ENCODE data around the gene MBOAT2.

DNA sequence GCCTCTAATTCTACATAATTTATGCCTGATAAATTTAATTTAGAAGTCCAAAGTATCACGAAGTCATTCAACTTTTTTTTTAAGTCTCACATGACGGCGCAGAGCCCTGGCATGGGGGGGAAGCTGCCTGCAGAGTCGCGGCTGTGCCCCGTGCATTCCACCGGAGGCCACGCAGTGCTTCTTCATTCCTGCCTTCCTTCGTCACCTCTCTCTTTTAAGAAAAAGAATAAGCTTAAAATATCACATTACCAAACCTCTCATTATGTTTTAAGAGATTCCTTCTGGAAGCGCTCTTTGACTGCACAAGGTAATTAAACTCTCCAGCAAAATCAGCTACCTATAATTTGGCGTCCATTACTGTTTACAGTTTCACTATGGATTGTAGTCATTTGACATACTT lies 145.8 kb downstream of the MBOAT2 start:
- TF ChIP-seq POLR2A (IDR thresholded peaks at IDR 0.05): no peak
- TF ChIP-seq, protein P1, sequence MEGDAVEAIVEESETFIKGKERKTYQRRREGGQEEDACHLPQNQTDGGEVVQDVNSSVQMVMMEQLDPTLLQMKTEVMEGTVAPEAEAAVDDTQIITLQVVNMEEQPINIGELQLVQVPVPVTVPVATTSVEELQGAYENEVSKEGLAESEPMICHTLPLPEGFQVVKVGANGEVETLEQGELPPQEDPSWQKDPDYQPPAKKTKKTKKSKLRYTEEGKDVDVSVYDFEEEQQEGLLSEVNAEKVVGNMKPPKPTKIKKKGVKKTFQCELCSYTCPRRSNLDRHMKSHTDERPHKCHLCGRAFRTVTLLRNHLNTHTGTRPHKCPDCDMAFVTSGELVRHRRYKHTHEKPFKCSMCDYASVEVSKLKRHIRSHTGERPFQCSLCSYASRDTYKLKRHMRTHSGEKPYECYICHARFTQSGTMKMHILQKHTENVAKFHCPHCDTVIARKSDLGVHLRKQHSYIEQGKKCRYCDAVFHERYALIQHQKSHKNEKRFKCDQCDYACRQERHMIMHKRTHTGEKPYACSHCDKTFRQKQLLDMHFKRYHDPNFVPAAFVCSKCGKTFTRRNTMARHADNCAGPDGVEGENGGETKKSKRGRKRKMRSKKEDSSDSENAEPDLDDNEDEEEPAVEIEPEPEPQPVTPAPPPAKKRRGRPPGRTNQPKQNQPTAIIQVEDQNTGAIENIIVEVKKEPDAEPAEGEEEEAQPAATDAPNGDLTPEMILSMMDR (IDR thresholded peaks at IDR 0.05): no peak
